Measurements from ENCODE around the gene DLGAP1. TPM values are rescaled to one million over a fixed set of nuclear protein-coding genes. Genes with fewer than 3 reads are reported as not detected.

The DLGAP1 gene
- total and polyA plus RNA-seq, 2 of the 4 experiments (the other 2 are of a cell fraction), result under 0.01 to 0.09 TPM

GRCh38 chr18:3985664-3986063 is 469.4 kb downstream of the DLGAP1 start:
- no peak overlapping the region for H2AFZ ChIP-seq (replicated peaks; ENCODE audit: low read length, poor library complexity)
- H2BK120ac ChIP-seq (ENCODE audit: low read depth, low read length), result peak overlapping the region; percentile 58
- dilution Hi-C loops (cut with HindIII; ENCODE audit: low sequenced_read_pairs, unreplicated experiment), result no loop called here
- DNase-seq (peak; percentile 94), ATAC-seq (ENCODE audit: low read depth) (peak; percentile 86)
- peak overlapping the region; percentile 26; the same call in 1 of the 2 replicates for H3K14ac ChIP-seq (replicated peaks; ENCODE audit: low read depth, low read length)
- in situ Hi-C loops (cut with MboI; ENCODE audit: low sequenced_read_pairs), result loop anchor here (5.0 to 10.0 kb wide), 2 partner anchors 218 to 701 kb away; no protein-coding TSS in a partner anchor
- H4K91ac ChIP-seq (ENCODE audit: insufficient read depth, low read depth, low read length), result peak overlapping the region; percentile 26; the same call in 1 of the 2 replicates
- peak overlapping the region; percentile 54; the same call in 1 of the 2 replicates for H3K27ac ChIP-seq (ENCODE audit: insufficient read depth, low read length)
- peak overlapping the region; percentile 97 for H2BK5ac ChIP-seq (ENCODE audit: low read depth, low read length, poor library complexity, severe bottlenecking)
- H4K5ac ChIP-seq (ENCODE audit: low read depth, low read length), result no peak overlapping the region; the same call in 1 of the 2 replicates
- H3K4me2 ChIP-seq (ENCODE audit: low read depth, low read length), result peak overlapping the region; percentile 23; the same call in 1 of the 2 replicates
- no peak overlapping the region for H3K23ac ChIP-seq (ENCODE audit: low read depth, low read length)
- no peak overlapping the region for H2AK5ac ChIP-seq (ENCODE audit: low read depth, low read length)
- TF ChIP-seq FOS (IDR thresholded peaks at IDR 0.05; ENCODE audit: low read depth, low read length) (peak; percentile 90), SMC3 (IDR thresholded peaks at IDR 0.05; ENCODE audit: low read depth, low read length) (peak; percentile 16; the same call in 1 of the 2 replicates), CEBPB (IDR thresholded peaks at IDR 0.05; ENCODE audit: low read depth, low read length) (0 out of 2 replicates have a peak, but pooled peaks have one; percentile 0), RAD21 (IDR thresholded peaks at IDR 0.05; ENCODE audit: low read length) (peak; percentile 44), CTCF (conservative IDR thresholded peaks at IDR 0.05; ENCODE audit: low read depth, low read length) (peak; percentile 25; the same call in 1 of the 2 replicates), BHLHE40 (IDR thresholded peaks at IDR 0.05; ENCODE audit: low read depth, low read length) (peak; percentile 14; the same call in 1 of the 2 replicates), POLR2A (IDR thresholded peaks at IDR 0.05; ENCODE audit: low read depth, low read length) (no peak), CHD1 (IDR thresholded peaks at IDR 0.05; ENCODE audit: low read depth, low read length) (no peak)
- no peak overlapping the region for H3K9ac ChIP-seq (ENCODE audit: low read depth, low read length)
- H4K20me1 ChIP-seq (ENCODE audit: insufficient read depth, low read length), result no peaks in the 10 kb centered on the region
- H3K36me3 ChIP-seq (ENCODE audit: control insufficient read depth, insufficient read depth, low read length), result no peaks in the 10 kb centered on the region
- no TSS peak for BruUV-seq (replicated peaks)
- intact Hi-C loops (cut with micrococcal nuclease), result no loop called here
- ChIA-PET CTCF (interaction anchor here (0.6 to 5.6 kb wide), 7 partner anchors 10 to 383 kb away, joined by 3 to 29 read pairs (median 4); no protein-coding TSS in a partner anchor), POLR2A (ENCODE audit: unreplicated experiment) (no interaction called here)
- no peaks in the 10 kb centered on the region for H3K9me3 ChIP-seq (ENCODE audit: control insufficient read depth, insufficient read depth, low read length)
- H3K4me1 ChIP-seq (ENCODE audit: control insufficient read depth, insufficient read depth, low read length), result peaks cover 13% of the 10 kb centered on the region
- no peak overlapping the region for H2AK9ac ChIP-seq (replicated peaks; ENCODE audit: low read depth, low read length, poor library complexity)
- H2BK20ac ChIP-seq (ENCODE audit: low read depth, low read length), result peak overlapping the region; percentile 71
- H3K4ac ChIP-seq (ENCODE audit: low read depth, low read length), result peak overlapping the region; percentile 14; the same call in 1 of the 2 replicates
- H3K27me3 ChIP-seq (ENCODE audit: control insufficient read depth, insufficient read depth, low read length), result no peaks in the 10 kb centered on the region
- H2BK15ac ChIP-seq (ENCODE audit: low read depth, low read length), result no peak overlapping the region
- H4K8ac ChIP-seq (ENCODE audit: low read depth in 2 of 2, low read length in 2 of 2), result peak overlapping the region in 1 of 2 experiments; percentile 62; a peak in 2 of 4 replicates
- H3K79me1 ChIP-seq (ENCODE audit: low read depth in 1 of 2, low read length in 2 of 2), result no peaks in the 10 kb centered on the region
- H3K4me3 ChIP-seq (ENCODE audit: insufficient read depth, low read depth, low read length), result no peak overlapping the region
- peaks cover 15% of the 10 kb centered on the region for H3K9me1 ChIP-seq (ENCODE audit: insufficient read depth, low read length)
- no CpG with 5 or more reads among the region's 2 CpGs for WGBS, 2 experiments (ENCODE audit: extremely low coverage in 2 of 2, insufficient read length in 1 of 2)
- no peak overlapping the region for H3K56ac ChIP-seq (ENCODE audit: extremely low read depth, insufficient read depth, low read length)
- peak overlapping the region; percentile 12 for H3K18ac ChIP-seq (ENCODE audit: low read depth, low read length)
